Daoy (cell line): ENCODE results near the gene MYCBP2. TPM values are rescaled to one million over a fixed set of nuclear protein-coding genes. Genes with fewer than 3 reads are reported as not detected.
"Not testable (repeated sequence)": the region's sequence is repeated elsewhere in the genome, so short reads cannot be mapped to it uniquely, and the experiment has no call there.

ENCODE experiments used
- DNase-seq: peaks from one replicate; pipeline ENCODE4 v3.0.0-alpha.2; 2015; ENCODE audit warnings: low read depth
- total RNA-seq: library from RNA; depleted of rRNA; stranded (reverse); fragments of >200 nt; shearing (Covaris generic); gene quantifications from 2 replicates; pipeline ENCODE4 v1.2.3, GENCODE V29; 2014; rRNA removed

MYCBP2 gene
- total RNA-seq: 16.8 and 28.7 TPM in 2 replicates

- peak; percentile 96 for DNase-seq
Measured at GRCh38 chr13:77326905-77327604, at the start of gene MYCBP2. Gene MYCBP2 (minus strand): TSS chr13:77327094. CDS start chr13:77326775, 319 bp downstream.

DNA sequence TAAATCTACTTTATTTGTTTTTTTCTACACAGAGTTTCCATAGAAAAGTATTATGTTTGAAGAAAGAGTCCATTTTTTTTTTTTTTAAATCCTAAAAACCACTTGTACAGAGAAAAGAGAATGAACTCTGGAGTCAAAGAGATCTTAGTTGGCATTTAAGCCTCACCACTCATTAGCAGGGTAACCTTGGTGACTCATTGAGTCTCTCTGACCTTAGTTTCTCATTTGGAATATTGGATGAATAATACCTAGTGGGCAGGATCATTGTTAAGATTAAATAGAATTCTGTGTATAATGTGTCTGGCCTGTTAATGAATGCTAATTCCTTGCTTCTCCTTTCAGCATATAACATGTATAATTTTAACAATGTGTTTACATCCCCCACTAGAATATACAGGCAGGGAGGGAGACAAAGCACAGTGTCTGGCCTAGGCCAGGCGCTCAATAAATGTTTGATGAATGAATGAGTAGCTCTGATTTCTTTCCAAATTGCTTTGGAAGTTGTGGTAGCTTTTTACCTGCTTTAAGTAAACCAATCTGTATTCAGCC lies 48.7 kb upstream of the MYCBP2 start:
- no peak for DNase-seq

GRCh38 chr13:77374786-77375185 lies 47.9 kb upstream of the MYCBP2 start:
- no peak for DNase-seq

GRCh38 chr13:77374339-77374738 lies 47.4 kb upstream of the MYCBP2 start:
- DNase-seq: no peak

GRCh38 chr13:77373502-77373901 lies 46.6 kb upstream of the MYCBP2 start:
- DNase-seq: no peak

- no peak for DNase-seq
Measured at GRCh38 chr13:77372275-77372674, 45.4 kb upstream of the MYCBP2 start.

GRCh38 chr13:77370888-77371287 lies 44.0 kb upstream of the MYCBP2 start:
- no peak for DNase-seq

DNA sequence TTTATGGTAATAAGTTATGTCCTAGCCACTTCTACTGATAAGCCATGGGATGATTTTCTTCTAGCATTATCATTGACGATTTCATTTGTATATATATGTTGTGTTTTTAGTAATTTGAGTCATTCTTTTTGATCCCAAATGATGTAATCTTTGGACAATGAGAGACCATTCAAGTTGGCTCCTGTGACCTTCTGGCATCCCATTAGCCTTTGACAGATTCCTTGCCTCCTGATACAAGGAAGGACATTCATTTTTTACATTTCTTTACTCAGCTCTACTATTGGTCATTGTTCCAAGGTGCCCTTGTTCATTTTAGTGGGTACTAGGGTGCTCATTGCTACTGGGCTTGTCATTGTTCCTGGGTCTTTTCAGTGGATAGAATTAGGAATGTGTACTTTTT lies 35.3 kb upstream of the MYCBP2 start:
- DNase-seq: no peak

DNA sequence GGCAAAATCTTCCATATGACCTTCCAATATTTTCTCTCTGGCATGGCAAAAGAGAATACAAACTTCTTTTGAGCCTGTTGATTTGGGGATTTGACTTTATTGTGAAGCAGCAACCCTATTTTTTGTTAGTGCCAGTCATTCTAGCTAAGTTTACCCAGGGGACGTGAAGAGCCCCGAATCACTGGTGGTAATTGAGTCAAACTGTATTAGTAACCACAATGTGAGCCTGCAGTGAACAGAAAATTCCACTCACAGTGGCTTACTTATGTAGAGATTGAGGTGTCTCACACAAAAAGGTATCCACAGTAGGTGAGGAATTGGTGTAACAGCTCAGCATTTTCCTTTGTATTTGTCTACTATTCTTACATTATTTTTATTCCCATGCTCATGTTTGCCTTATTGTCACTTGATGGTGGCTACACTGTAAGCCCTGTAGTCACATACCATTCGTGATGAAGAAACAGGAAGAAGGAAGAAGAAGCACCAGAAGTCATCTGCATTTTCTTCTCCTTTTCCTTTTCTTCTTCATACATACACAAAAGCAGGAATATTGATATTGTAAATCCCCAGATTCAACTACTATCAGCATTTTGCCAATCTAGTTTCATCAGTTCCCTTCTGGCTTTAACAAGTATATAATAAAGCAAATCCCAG lies 33.3 kb upstream of the MYCBP2 start:
- DNase-seq: no peak

DNA sequence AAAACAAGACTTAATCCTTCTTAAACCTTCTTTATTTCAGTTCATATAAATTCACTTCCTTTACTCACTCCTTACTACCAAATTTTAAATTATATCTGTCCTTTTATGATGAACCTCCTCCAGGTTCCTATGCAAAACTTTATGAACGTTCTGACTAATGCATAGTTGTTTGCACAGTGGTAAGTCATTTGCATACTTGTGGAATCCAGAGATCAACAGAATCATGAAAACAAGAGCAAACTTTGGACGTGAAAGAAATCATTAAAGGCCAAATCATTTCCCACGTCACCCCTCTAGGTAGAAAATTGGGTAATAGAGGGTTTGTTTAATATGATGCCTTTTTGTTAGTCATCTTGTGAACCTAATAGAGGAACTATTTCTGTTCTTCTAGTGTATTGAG lies 32.3 kb upstream of the MYCBP2 start:
- no peak for DNase-seq

DNA sequence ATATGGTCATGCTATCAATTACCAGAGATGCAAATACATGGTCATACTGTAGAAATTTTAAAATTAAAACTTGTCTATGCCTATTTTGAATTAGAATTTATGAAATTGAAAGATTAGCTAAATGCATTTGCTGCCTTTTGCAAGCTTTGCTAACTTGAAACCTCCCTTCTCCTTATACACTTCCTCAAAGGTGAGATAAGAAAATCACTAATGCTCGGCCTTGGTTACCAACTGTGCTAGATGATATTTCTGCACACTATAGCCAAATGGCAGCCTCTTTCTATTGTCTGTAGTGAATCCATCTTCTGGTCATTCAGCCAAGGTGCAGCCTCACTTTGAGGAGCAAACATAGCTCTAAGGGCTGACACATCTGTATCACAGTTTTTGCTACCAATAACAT lies 31.1 kb upstream of the MYCBP2 start:
- no peak for DNase-seq

- DNase-seq: no peak
Measured at GRCh38 chr13:77356155-77356554, 29.3 kb upstream of the MYCBP2 start.

- no peak for DNase-seq
Measured at GRCh38 chr13:77353995-77354394, 27.1 kb upstream of the MYCBP2 start.

- no peak for DNase-seq
Measured at GRCh38 chr13:77351315-77351714, 24.4 kb upstream of the MYCBP2 start.

- DNase-seq: no peak
Measured at GRCh38 chr13:77350811-77351210, 23.9 kb upstream of the MYCBP2 start.

GRCh38 chr13:77349365-77349764 lies 22.5 kb upstream of the MYCBP2 start:
- DNase-seq: no peak

GRCh38 chr13:77347351-77347750 lies 20.5 kb upstream of the MYCBP2 start:
- not testable (repeated sequence) for DNase-seq

- DNase-seq: no peak
Measured at GRCh38 chr13:77345150-77345780, 18.4 kb upstream of the MYCBP2 start.

- DNase-seq: no peak
Measured at GRCh38 chr13:77343841-77344240, 16.9 kb upstream of the MYCBP2 start.

GRCh38 chr13:77339408-77339807 lies 12.5 kb upstream of the MYCBP2 start:
- no peak for DNase-seq

DNA sequence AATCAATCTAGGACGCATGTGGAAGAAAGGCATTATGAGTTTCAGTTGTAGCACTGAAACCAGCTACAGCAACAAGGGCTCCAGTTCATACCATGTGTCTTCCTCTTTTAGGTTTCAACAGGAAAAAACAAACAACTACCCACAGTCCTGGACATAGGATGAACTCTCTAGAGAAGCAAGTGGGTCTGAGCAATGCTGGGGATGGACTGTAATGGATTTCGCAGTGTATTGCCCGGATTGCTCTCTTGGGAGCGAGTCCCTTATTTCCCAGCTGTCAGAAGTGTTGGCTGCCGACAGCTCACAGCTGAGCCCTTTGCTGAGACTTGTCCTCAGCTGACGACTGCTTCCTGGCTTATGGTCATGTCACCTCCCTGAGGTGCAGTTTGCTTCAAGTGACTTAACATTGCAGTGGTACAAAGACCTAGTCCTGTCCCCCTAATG lies 12.1 kb upstream of the MYCBP2 start:
- DNase-seq: no peak

DNA sequence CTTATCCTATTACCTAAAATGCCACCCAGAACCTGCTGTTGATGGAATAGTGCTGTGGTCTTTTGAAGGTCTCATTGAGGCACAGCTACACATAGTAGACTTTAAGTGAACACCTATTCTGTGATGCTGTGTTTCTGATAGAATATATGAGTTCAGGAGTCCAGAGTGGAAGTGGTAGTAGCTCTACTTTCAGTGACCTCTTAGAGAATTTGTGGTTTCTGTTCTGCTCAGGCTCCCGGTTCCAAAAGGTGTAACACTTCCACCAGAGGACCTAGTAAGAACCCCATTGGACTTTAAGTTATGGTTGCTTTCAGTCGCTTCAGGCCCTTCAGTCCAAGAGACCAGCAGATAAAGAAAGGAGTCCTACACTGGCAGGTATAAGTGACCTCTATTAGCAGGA lies 11.4 kb upstream of the MYCBP2 start:
- no peak for DNase-seq

- no peak for DNase-seq
Measured at GRCh38 chr13:77337159-77337558, 10.3 kb upstream of the MYCBP2 start.
